Mesendoderm (in vitro differentiated cells): ENCODE measurements around the gene KIF5A.
A peak's percentile ranks its signal among the peaks of the same experiment; 100 is the strongest.

Source experiments
- DNase-seq: peaks from one replicate; pipeline ENCODE4 v3.0.0; 2013
- H2AK5ac ChIP-seq: 2 replicates; pipeline ENCODE4 v1.6.1; 2013; ENCODE audit warnings: low read length, inconsistent platforms
- H2BK120ac ChIP-seq: 2 replicates; pipeline ENCODE4 v1.6.1; 2013; ENCODE audit warnings: low read depth, mild to moderate bottlenecking, low read length, moderate library complexity, mixed read lengths
- H2BK15ac ChIP-seq: replicated peaks from 2 replicates; pipeline ENCODE4 v1.6.1; 2013; ENCODE audit warnings: low read depth, mild to moderate bottlenecking, moderate library complexity
- H2BK5ac ChIP-seq: 2 replicates; pipeline ENCODE4 v1.6.1; 2013; ENCODE audit warnings: low read length, inconsistent platforms
- H3K18ac ChIP-seq: 2 replicates; pipeline ENCODE4 v1.6.1; 2013; ENCODE audit warnings: mild to moderate bottlenecking, low read length, mixed read lengths
- H3K23ac ChIP-seq: one replicate; pipeline ENCODE4 v1.6.1; 2013; ENCODE audit warnings: low read length
- H3K27ac ChIP-seq: 2 replicates; pipeline ENCODE4 v1.5.1; 2013; ENCODE audit warnings: low read depth, mild to moderate bottlenecking, inconsistent platforms, low read length, moderate library complexity
- H3K27me3 ChIP-seq: 2 replicates; pipeline ENCODE4 v1.6.1; 2013; ENCODE audit warnings: low read length, control low read depth, mild to moderate bottlenecking, inconsistent platforms; ENCODE audit not compliant: insufficient read depth, poor library complexity
- H3K36me3 ChIP-seq: 2 replicates; pipeline ENCODE4 v1.6.1; 2013; ENCODE audit warnings: low read length, inconsistent platforms; ENCODE audit not compliant: control insufficient read depth, insufficient read depth
- H3K4ac ChIP-seq: one replicate; pipeline ENCODE4 v1.6.1; 2013; ENCODE audit warnings: low read depth, mild to moderate bottlenecking, low read length, moderate library complexity
- H3K4me1 ChIP-seq: 2 replicates; pipeline ENCODE4 v1.6.1; 2013; ENCODE audit warnings: low read depth, low read length, inconsistent platforms; ENCODE audit not compliant: control insufficient read depth
- H3K4me2 ChIP-seq: 2 replicates; pipeline ENCODE4 v1.6.1; 2013; ENCODE audit warnings: low read length
- H3K4me3 ChIP-seq: 2 replicates; pipeline ENCODE4 v1.5.1; 2013; ENCODE audit warnings: mild to moderate bottlenecking, low read length
- H3K56ac ChIP-seq: one replicate; pipeline ENCODE4 v1.6.1; 2013; ENCODE audit warnings: low read length
- H3K79me1 ChIP-seq: 2 replicates; pipeline ENCODE4 v1.6.1; 2013; ENCODE audit warnings: low read length, inconsistent platforms
- H3K79me2 ChIP-seq: 2 replicates; pipeline ENCODE4 v1.6.1; 2013; ENCODE audit warnings: mild to moderate bottlenecking, low read length; ENCODE audit not compliant: control insufficient read depth, insufficient read depth
- H3K9ac ChIP-seq: 2 replicates; pipeline ENCODE4 v1.6.1; 2013; ENCODE audit warnings: low read length, inconsistent platforms
- H4K5ac ChIP-seq: one replicate; pipeline ENCODE4 v1.6.1; 2013; ENCODE audit warnings: low read length
- H4K8ac ChIP-seq: one replicate; pipeline ENCODE4 v1.6.1; 2013; ENCODE audit warnings: low read depth, mild to moderate bottlenecking, control low read depth, low read length, moderate library complexity
- WGBS: extraction: QIAGEN DNeasy Blood & Tissue Kit; methylation state at CpG from one replicate; pipeline ENCODE4 v1.1.7; 2013; ENCODE audit warnings: low lambda C conversion rate, missing lambda C conversion rate; ENCODE audit not compliant: insufficient coverage; ENCODE audit errors: extremely low coverage; 5-methylcytosine and 5-hydroxymethylcytosine counted together

Gene KIF5A

DNA sequence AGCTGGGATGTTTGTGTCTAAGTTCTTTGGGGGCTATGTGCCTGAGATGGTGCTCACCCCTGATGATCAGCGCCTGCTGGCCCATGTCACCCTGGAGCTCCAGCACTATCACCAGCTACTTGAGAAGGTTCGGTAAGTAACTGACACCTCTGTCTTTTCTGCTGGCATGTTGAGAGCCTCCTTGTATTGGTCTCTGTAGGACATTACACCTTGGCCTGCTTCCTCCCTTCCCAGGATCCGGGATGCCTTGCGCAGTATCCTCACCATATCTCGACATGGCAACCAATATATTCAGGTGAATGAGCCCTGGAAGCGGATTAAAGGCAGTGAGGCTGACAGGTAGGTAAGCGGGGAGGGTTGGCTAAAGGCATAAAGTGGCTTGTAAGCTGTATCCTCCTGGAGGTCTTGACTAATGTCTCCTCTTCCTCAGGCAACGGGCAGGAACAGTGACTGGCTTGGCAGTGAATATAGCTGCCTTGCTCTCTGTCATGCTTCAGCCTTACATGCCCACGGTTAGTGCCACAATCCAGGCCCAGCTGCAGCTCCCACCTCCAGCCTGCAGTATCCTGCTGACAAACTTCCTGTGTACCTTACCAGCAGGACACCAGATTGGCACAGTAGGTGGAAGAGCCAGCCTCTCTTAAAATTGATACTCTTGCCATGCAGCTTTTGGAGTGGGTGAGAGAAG, 35.0 kb upstream of the KIF5A start:
- Histone ChIP-seq H4K8ac (no peak overlapping the region), H3K4me3 (no peak overlapping the region), H3K36me3 (peaks cover 39% of the 10 kb centered on the region), H3K18ac (no peak overlapping the region), H3K4me1 (peaks cover 2% of the 10 kb centered on the region), H2BK5ac (no peak overlapping the region), H3K9ac (no peak overlapping the region), H2AK5ac (no peak overlapping the region), H3K23ac (no peak overlapping the region), H4K5ac (no peak overlapping the region), H3K79me1 (peaks cover 6% of the 10 kb centered on the region), H2BK15ac (no peak overlapping the region), H3K27me3 (no peaks in the 10 kb centered on the region), H3K27ac (no peak overlapping the region), H3K79me2 (peaks cover 5% of the 10 kb centered on the region), H3K56ac (no peak overlapping the region), H2BK120ac (no peak overlapping the region), H3K4ac (no peak overlapping the region), H3K4me2 (no peak overlapping the region)
- no peak for DNase-seq
- no CpG with 5 or more reads among the region's 9 CpGs for WGBS

- no CpG with 5 or more reads among the region's 3 CpGs for WGBS
- Histone ChIP-seq H3K4me1 (peaks cover 2% of the 10 kb centered on the region), H2BK120ac (no peak overlapping the region), H3K4ac (no peak overlapping the region), H2BK5ac (no peak overlapping the region), H3K79me2 (peaks cover 5% of the 10 kb centered on the region), H3K36me3 (peaks cover 39% of the 10 kb centered on the region), H3K18ac (no peak overlapping the region), H3K23ac (no peak overlapping the region), H4K5ac (no peak overlapping the region), H3K4me3 (no peak overlapping the region), H2BK15ac (no peak overlapping the region), H3K79me1 (peaks cover 6% of the 10 kb centered on the region), H3K27me3 (no peaks in the 10 kb centered on the region), H3K4me2 (no peak overlapping the region), H4K8ac (no peak overlapping the region), H3K27ac (no peak overlapping the region), H2AK5ac (no peak overlapping the region), H3K9ac (no peak overlapping the region), H3K56ac (no peak overlapping the region)
- no peak for DNase-seq
These were observed 34.4 kb upstream of the KIF5A start for GRCh38 chr12:57515408-57515933.

DNA sequence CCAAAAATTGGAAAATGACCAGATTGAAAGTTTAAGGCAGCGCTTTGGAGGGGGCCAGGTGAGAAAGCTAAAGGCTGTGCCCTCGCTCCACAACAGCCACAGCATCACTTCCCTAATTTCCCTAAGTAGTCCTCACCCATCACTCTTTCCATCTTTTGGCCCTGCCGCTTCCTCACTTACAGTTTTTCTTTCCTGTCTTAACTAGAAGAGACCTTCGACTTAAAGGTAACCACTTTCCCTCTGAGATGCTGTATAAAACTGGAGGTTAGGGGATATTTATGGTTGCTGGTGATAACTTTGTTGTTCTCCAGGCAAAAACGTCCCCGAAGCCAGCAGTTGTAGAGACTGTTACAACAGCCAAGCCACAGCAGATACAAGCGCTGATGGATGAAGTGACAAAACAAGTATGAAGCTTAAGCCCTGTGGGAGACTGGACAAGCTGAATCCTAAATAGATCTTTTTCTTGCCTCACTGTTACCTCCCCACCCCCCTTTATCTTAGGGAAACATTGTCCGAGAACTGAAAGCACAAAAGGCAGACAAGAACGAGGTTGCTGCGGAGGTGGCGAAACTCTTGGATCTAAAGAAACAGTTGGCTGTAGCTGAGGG, 33.8 kb upstream of the KIF5A start:
- no peak overlapping the region for H2BK5ac ChIP-seq
- no peak overlapping the region for H3K4ac ChIP-seq
- H2BK120ac ChIP-seq: no peak overlapping the region
- no peak overlapping the region for H3K23ac ChIP-seq
- H3K18ac ChIP-seq: no peak overlapping the region
- no peak overlapping the region for H4K8ac ChIP-seq
- peaks cover 6% of the 10 kb centered on the region for H3K79me1 ChIP-seq
- H3K4me2 ChIP-seq: no peak overlapping the region
- H3K4me1 ChIP-seq: peaks cover 2% of the 10 kb centered on the region
- no peaks in the 10 kb centered on the region for H3K27me3 ChIP-seq
- DNase-seq: no peak
- H2BK15ac ChIP-seq: no peak overlapping the region
- H3K56ac ChIP-seq: no peak overlapping the region
- no peak overlapping the region for H2AK5ac ChIP-seq
- H3K4me3 ChIP-seq: no peak overlapping the region
- no peak overlapping the region for H3K27ac ChIP-seq
- no peak overlapping the region for H3K9ac ChIP-seq
- no CpG with 5 or more reads among the region's 11 CpGs for WGBS
- peaks cover 5% of the 10 kb centered on the region for H3K79me2 ChIP-seq
- H4K5ac ChIP-seq: no peak overlapping the region
- H3K36me3 ChIP-seq: peaks cover 39% of the 10 kb centered on the region

DNA sequence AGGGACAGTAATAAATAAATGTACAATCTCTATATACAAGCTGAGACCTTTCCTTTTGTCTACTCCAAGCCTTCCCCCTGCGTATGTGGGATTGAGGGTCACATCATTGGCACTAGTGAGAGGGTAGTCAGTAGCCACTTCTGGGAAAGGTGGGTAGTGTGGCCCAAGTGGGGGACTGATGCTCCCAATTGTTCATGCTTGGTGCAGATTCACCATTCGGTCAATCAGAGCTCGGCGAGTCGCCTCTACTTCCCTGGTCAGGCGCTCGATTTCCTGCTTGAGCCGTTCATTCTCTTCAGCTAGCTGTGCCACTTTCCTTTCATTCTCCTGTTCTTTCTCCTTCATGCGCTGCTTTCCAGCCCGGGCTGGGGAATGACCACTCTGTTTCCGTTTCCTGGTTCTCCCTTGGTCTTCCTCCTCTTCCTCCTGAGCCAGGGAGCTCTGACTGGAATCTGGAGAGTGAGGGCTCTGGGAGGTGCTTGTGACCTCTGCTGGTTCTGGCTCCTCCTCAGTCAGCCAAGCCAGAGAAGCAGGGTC, 33.2 kb upstream of the KIF5A start:
- peaks cover 6% of the 10 kb centered on the region for H3K79me1 ChIP-seq
- H2BK5ac ChIP-seq: no peak overlapping the region
- H3K4me3 ChIP-seq: no peak overlapping the region
- H2BK15ac ChIP-seq: no peak overlapping the region
- DNase-seq: no peak
- no peak overlapping the region for H3K18ac ChIP-seq
- no peak overlapping the region for H3K9ac ChIP-seq
- H3K79me2 ChIP-seq: peaks cover 5% of the 10 kb centered on the region
- H2BK120ac ChIP-seq: no peak overlapping the region
- H3K56ac ChIP-seq: no peak overlapping the region
- H3K27ac ChIP-seq: no peak overlapping the region
- H4K5ac ChIP-seq: no peak overlapping the region
- H3K27me3 ChIP-seq: no peaks in the 10 kb centered on the region
- H3K4ac ChIP-seq: no peak overlapping the region
- H3K36me3 ChIP-seq: peaks cover 36% of the 10 kb centered on the region
- no peak overlapping the region for H4K8ac ChIP-seq
- H3K4me2 ChIP-seq: no peak overlapping the region
- peaks cover 6% of the 10 kb centered on the region for H3K4me1 ChIP-seq
- no CpG with 5 or more reads among the region's 11 CpGs for WGBS
- no peak overlapping the region for H2AK5ac ChIP-seq
- peak overlapping the region; percentile 74 for H3K23ac ChIP-seq

DNA sequence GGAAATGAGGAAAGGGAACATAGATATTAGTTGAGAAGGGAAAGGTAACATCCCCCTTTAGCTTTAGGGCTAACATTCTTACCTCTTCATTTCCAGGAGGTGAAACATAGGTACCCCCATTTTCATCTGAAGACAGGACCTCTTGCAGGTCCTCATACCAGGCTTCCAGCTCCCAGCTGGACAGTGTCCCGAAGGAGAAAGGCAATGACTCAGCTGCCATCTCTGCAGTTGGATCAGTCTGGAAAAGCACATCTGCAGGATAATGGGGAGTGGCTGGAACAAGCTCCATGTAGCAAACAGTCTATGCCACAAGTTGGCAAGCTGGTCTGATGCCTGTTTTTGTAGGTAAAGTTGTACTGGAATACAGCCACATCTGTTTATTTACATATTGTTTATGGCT, 32.7 kb upstream of the KIF5A start:
- H3K4me3 ChIP-seq: no peak overlapping the region
- no peak overlapping the region for H2BK120ac ChIP-seq
- no peak overlapping the region for H3K23ac ChIP-seq
- H3K4ac ChIP-seq: no peak overlapping the region
- no peak overlapping the region for H4K5ac ChIP-seq
- no peak overlapping the region for H2BK15ac ChIP-seq
- H4K8ac ChIP-seq: no peak overlapping the region
- no peak overlapping the region for H2AK5ac ChIP-seq
- no peak overlapping the region for H3K9ac ChIP-seq
- H3K79me1 ChIP-seq: peaks cover 6% of the 10 kb centered on the region
- H3K27me3 ChIP-seq: no peaks in the 10 kb centered on the region
- peaks cover 6% of the 10 kb centered on the region for H3K4me1 ChIP-seq
- no peak overlapping the region for H3K18ac ChIP-seq
- H3K56ac ChIP-seq: no peak overlapping the region
- WGBS: no CpG with 5 or more reads among the region's 1 CpG
- H2BK5ac ChIP-seq: no peak overlapping the region
- no peak for DNase-seq
- no peak overlapping the region for H3K4me2 ChIP-seq
- H3K27ac ChIP-seq: no peak overlapping the region
- peaks cover 5% of the 10 kb centered on the region for H3K79me2 ChIP-seq
- H3K36me3 ChIP-seq: peaks cover 31% of the 10 kb centered on the region
